HG03469 (cell line): ENCODE measurements around the gene PAXX.
"Not testable (repeated sequence)": the region's sequence is repeated elsewhere in the genome, so short reads cannot be mapped to it uniquely, and the experiment has no call there.

Experiments used
- ATAC-seq: cut with Tn5 transposase; IDR thresholded peaks from one replicate; pipeline ENCODE4 v1.9.1; 2021; ENCODE audit warnings: mild to moderate bottlenecking, moderate library complexity, moderate number of reproducible peaks; ENCODE audit not compliant: unreplicated experiment

Gene PAXX

DNA sequence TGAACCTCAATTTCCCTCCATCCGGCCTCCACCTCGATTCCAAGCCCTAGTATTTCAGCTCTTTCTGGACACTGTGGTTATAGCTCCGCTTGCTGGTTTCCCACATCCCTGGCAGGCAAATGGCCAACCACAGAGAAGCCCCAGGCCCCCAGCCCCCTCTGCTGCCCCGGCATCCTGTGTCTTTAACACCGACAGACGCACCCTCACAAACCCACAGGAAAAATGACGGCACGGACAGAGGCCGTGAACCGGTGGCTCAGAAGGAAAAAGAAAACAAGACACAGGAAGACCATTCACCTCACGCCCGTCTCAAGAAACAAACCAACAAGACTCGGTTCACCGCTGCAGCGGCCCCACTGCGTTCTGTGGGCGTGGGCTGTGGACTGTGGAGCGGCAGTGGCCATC is 5.6 kb downstream of the PAXX start:
- no peak for ATAC-seq

DNA sequence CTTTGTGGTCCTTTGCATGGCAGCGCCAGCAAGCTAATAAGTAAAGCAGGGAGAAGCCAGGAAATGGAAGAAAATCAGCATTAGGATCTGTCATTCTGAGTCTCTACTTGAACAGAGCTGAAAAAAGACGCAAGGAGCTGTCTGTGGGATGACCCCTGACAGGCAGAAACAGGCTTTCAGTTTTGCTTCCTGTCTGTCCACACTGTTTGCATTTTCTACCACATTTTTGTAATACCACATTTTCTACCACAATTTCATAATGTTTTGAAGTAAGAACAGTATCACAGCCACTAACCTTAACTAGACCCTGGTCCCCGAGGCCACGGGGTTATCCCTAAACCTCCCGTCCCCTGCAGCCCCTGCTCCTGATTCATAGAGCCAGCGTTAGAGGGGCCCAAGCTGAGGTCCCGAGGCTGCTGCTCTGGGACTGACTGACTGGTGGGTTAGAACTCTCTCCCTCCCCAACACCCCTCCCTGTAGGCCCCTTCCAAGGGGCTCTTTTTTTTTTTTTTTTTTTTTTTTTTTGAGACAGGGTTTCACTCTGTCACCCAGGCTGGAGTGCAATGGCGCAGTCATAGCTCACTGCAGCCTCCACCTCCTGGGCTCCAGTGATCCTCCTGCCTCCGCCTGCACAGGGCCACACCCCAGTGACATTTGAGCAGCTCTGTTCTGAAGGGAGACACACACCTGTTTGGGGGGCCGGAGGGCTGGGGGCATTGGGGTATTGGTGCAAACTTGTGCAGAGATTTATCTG is 8.1 kb downstream of the PAXX start:
- no peak for ATAC-seq

DNA sequence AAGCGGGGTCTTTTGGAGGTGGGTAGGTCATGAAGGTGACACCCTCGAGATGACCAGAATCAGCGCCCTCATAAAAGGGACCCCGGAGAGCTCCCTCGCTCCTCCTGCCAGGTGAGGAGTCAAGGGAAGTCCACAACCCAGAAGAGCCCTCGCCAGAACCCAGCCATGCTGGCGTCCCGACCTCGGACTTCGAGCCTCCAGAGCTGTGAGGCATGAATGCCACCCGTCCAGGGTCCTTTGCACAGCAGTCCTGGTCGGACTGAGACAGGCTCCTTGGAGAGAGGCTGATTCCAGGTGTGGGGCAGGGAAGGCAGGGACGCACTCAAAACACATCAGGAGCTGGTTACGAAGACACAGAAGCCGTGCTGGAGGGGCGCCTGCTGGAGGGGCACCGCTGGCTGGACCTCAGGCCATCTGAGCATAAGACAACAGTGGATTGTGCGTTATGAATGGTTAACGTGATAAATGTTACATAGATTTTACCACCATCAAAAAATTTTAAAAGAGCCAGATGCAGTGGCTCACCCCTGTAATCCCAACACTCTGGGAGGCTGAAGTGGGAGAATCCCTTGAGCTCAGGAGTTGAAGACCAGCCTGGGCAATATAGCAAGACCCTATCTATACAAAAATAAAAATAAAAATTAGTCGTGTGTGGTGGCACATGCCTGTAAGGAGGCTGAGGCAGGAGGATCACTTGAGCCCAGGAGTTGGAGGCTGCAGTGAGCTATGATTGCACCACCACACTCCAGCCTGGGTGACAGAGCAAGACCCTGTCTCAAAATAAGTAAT is 9.8 kb downstream of the PAXX start:
- no peak for ATAC-seq

DNA sequence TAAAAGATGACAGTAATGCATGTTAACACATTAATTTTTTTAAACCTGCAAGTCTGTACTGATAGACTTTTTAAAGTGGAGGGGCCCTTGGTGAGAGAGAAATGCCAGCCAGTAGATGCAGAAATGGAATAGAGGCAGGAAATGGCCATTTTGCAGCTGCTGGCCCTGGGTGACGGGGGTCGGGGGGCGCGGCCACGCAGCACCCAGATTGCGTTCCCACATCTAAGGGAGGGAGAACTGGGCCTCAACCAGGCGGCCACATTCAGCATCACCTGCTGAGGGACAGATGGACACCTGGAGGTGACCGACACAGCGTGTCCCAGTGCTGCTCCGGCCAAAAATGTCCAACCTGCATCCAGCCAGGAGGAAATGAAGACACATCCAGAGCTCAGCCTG is 10.4 kb downstream of the PAXX start:
- no peak for ATAC-seq

DNA sequence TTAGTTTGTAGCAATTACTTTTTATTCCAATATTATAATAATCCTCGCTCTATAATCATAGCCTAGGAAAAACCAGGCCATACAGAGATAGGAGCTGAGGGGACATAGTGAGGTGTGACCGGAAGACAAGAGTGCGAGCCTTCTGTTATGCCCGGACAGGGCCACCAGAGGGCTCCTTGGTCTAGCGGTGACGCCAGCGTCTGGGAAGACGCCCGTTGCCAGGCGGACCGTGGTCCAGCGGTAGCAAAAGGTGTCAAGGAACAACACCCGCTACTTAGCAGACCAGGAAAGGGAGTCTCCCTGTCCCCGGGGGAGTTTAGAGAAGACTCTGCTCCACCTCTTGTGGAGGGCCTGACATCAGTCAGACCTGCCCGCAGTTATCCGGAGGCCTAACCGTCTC is 12.1 kb downstream of the PAXX start:
- ATAC-seq, result not testable (repeated sequence)

DNA sequence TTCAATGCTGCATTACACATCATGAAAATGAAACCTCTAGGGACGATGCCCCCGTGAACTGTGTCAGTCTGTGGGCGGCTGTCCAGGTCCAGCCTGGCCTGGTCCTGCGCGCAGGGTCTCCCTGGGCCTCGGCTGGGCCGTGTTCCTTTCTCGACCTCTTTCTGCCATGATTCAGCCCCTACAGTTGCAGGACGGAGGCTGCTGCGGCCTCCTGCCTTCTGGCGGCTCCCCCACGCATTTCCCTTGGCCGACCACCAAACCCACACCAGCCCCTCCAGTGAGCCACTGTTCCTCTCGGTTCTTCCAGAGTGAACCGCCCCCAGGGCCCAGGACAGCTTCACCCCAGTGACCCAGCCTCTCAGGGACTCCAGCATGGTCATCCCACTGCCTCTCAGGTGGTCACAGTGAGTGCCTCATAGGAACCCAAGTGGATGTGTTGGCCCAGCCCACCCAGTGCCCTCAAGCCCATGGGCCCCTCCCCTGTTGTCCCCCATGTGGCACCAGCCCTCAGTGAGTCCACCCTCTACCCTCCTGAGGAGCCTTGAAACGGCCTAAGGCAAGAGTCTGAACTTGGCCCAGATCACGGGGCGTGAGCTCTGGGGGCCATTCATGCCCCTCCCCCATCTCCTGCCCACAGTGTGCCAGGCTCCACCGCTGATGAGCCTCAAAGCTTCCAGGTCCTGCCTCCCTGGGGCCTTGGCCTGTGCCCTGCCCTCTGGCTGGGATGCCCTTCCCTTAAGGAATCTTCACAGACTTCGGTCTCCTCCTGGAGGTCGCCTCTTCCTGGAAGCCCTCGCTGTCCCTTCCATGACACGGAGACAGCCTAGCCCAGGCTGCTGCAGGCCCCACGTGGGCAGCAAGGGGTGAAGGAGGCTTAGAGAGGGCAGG is 14.1 kb downstream of the PAXX start:
- no peak for ATAC-seq

DNA sequence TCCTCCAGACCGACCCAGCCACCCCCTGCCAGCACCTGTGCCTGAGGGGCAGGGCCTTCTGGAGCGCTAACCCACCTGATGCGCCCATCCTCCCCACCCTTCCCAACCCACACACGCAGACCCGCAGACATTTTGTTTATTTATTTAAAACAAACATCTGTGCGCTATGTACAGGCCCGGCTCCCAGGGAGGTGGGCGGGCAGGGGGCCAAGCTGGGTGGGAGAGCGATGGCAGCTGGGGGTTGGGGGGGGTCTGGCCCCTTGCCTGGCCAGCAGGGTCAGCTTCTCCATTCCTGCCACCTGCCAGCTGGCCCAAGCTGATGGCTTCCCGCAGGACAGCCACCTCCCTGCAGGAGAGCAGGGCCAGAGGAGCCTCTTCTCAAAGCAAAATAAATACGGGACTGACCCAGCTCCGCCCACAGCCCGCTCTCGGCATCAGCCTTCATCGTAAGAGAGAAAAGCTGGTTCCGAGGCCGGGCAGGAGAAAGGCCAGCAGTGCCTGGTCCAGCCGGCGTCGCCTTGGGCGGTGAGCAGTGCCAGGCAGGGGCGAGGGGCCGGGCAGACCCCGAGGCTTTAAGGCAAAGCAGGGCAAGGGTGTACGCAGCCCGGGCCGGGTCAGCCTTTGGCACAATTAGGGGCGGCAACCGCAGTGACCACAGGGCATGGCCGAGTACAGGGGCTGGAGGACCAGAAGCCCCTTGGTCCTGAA is 15.0 kb downstream of the PAXX start:
- ATAC-seq, result no peak

DNA sequence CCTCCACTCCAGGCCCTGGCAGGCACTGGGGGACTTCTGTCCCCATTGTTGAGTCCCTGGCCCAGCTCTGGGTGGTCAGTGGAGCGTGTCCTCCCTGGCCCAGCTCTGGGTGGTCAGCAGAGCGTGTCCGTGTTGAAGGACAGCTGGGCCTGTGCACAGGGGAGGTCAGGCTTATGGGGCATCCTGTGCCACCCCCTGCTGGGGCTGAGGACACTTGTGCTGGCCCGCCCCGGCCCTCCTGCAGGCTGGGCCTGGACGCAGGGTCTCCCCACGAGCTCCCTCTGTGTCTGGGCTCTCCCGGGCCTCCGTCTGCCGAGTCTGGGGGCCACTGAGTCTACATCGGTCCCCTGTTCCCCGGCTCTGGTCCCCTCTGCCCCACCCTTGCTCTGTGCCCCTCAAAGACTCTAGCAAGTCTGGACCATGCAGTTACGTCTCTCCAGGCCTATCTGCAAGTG is 15.6 kb downstream of the PAXX start:
- no peak for ATAC-seq

DNA sequence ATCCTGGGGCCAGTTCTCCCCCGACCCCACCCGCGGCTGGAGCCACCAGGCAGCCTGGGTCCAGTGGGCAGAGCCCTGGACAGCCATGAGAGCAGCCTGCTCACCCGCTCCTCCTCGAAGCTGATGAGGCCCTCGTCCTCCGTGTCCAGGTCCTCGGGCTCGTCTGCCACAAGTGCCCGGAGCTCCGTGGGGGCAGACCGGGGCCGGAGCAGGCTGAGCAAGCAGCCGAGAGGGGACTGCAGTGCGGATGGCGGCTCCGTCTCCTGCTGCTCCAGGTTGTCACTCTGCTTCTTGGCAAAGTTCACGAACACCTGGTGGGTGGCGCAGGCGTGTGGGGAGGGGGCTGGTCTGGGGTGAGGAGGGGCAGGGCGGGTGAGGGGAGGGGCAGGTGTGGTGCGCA is 16.1 kb downstream of the PAXX start:
- no peak for ATAC-seq

DNA sequence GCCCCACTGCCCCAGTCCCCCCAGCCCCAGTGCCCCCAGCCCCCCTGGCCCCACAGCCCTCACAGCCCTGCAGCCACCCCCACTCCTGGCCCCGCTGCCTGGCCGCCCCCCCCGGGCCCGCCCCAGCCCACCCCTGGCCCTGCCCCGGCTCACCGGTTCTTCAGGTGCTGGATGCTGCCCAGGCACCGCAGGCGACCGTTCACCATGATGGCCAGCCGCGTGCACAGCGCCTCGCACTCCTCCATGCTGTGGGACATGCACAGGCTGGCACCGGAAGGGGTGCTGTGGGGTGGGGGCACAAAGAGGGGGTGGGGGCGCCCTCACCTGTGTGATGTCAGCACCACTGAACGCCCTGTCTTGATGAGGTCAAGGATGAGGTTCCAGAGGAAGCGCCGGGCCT is 17.0 kb downstream of the PAXX start:
- no peak for ATAC-seq

DNA sequence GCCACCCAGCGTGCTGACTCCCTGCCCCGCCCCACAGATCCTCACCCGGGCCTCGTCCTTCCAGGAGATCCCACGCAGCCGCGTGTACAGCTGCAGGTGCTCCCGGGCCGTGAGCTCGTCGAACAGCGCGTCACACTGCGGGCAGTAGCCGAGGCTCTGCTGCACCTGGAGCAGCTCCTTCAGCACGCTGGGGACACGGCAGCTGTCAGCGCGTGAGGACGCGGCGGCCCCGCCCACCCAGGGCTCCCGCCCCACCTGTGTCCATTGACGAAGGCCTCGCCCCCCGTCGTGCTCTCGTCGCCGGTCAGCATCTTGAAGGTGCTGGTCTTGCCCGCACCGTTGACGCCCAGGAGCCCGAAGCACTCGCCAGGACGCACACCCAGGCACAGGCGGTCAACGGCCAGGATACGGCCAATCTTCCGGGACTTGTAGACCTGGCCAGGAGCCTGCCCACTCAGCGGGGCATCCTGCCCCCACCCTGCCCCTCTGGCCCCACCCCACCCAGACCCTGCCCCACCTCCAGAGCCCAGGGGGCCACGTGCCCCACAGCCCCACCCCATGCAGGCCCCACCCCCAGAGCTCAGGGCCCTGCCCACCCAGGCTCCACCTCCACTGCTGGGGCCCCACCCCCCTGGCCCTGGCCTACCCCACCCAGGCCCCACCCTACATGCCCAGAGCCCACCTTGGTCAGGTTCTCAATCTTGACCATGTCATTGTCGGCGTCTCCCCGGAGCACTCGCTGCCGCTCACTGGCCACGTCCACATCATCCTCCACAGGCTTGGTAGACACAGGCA is 17.9 kb downstream of the PAXX start:
- no peak for ATAC-seq

DNA sequence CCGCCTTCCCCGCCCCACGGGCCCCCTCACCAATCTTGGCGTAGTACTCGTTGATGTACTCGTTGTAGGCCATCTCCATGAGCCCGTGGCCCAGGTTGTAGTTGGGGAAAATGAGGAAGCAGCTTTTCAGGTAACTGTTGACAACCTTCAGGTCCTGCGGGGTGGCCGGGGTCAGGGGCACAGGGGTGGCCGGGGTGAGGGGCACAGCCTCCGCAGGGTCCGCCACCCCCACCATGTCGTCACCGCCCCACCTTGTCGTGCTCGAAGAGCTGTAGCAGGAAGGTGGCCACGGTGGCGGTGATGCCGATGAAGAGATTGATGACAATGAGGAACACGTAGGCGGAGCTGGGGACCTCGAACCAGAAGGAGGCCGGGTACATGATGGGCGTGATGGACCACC is 18.9 kb downstream of the PAXX start:
- ATAC-seq, result no peak

DNA sequence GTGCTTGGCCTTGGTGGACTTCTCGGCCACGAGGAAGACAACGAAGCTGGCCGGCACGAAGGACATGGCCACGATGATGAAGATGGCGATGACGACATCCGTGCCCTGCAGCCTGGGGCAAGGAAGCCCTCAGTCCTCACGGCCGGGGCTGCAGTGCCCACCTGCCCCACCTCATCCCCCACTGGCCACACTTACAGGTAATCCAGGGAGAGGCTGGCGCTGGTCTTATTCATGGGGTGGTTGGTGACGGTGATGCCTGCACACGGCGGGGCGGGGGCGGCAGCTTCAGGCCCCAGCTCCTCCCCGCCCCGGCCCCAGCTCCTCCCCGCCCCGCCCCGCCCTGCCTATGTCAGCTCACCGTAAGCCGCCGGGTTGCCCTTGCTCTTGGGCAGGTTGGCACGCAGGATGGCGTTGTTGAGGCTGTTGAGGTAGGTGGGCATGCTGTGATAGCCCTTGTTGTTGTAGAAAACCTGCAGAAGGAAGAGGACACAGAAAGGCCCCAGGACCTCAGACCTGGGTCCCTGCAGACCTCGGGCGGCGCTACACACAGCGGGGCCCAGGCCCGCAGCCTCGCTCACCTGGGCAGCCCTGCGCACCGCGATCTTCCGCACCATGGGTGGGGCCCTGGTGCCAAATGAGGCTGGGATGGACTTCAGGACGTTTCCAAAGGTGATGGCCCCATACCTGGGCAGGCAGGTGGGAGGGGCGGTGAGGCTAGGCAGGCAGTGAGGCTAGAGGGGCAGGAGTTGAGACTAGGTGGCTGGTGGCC is 19.9 kb downstream of the PAXX start:
- no peak for ATAC-seq

DNA sequence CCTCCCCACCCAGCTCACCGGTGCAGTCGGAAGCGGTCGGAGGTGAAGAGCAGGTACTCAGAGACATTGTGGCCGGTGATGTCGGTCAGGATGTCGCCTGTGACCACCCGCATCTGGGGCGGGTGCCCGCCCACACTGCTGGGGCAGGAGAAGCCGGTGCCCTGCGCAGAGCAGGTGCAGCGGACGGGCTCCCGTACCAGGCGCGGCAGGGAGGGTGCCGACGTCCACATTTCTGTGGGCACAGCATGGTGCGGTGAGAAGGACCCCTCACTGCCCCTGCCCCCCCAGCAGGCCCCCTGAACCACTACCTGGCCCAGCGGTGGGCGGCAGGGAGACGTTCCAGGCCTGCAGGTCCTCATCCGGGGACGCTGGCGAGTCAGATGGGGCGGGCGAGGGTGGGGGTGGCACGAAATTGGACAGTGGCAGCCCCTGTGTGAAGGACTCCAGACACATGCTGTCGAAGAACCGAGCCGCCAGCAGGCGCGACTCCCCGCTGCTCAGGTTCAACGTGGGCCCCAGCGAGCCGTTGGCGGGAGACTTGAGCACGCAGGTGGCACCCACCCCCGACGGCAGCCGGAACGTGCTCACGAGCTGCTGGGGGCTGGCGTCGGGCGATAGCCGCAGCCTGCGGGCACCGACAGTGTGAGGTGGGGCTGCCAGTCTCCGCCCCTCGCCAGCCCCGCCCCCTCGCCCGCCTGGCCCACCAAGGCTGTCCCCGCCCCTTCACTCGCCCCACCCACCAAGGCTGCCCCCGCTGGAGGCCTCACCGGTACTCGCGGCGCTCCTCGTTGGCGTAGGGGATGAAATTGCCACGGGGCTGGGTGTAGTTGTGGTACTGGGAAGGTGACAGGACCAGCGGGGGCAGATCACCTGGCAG is 20.7 kb downstream of the PAXX start:
- ATAC-seq, result no peak

DNA sequence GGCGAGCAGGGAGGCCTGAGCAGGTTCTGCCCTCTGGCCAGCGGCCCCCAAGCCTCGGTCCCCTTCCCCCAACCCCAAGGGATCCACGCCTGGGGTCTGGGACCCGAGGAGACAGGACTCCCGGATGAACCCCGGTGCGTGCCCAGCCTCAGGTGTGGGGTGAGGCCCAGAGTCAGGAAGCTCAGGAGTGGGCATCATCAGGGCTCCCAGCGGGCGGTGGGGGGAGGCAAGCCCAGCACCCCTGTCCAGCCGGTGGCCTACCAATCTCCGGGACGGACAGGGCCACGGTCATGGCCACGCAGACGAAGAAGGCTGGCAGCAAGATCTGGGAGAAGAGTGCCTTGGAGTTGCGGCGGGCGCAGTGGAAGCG is 21.3 kb downstream of the PAXX start:
- ATAC-seq, result no peak

DNA sequence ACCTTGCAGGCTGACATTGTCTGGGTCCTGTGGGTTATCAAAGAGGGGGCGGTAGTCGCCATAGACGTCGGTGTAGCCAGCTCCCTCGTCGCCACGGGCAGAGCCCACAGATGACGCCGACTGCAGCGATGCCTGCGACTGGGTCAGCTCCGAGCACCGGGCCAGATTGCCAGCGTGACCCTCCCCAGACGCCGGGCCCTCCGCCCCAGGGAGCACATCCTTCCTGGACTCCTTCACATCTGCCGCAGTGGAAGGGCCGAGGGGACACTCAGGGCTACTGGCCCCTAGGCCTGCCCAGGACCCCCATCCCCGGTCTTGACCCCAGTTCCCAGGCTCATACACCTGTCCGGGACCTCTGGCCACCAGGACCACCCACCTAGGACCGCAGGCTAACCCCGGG is 21.9 kb downstream of the PAXX start:
- no peak for ATAC-seq

DNA sequence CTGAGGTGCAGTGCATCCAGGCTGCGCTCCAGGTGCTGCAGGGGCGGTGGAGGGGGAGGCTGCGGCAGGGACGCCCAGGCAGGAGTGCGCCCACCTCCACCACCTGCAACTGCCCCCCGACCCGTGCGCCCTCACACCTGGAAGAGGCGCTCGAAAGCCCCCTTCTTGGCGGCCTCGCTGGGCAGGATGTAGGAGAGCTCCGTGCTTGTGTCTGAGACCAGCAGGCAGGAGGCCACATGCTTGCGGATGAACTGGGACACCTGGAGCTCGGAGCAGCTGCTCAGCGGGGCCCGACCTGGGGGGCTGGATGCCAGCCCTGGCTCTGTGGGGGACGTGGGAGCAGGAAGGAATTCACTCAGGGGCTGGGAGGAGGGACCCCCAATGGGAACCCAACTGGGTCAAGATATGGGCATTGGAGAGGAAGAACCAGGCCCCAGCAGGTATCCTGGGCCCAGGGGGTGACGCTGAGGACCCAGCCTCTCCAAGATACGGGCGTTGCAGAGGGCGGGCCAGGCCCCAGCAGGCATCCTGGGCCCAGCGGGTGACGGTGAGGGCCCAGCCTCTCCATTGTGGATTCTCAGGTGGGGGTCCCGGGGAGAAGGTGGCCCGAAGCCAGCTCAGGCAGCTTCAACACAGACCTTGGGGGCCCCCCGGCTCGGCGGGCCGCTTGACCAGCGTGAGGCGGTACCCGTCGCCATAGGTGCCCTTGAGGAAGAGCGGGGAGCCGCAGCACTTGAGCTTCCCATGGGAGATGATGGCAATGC is 22.7 kb downstream of the PAXX start:
- no peak for ATAC-seq

DNA sequence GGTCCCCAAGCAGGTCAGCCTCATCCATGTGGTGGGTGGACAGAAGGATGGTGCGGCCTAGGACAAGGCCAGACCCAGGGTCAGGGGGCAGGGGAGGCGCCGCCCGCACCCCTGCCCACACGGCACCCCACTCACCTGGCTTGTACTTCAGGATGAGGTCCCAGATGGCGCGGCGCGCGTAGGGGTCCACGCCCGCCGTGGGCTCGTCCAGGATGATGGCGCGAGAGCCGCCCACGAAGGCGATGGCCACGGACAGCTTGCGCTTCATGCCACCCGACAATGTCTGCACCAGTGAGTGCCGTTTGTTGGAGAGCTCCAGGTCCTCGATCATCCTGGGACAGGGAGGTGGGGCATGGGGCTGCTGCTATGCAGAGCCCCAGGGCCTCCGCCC is 23.3 kb downstream of the PAXX start:
- no peak for ATAC-seq
